ENCODE data around the gene PCDH9. TPM values are rescaled to one million over a fixed set of nuclear protein-coding genes. Genes with fewer than 3 reads are reported as not detected.

Gene PCDH9
- total RNA-seq, 2 donors from 2014 or later = 0.12 to 0.34 TPM

GRCh38 chr13:66849706-66850105 is 380.4 kb downstream of the PCDH9 start:
- H3K27me3 Mint-ChIP-seq (ENCODE audit: low read depth) = no peaks in the 10 kb centered on the region
- H3K27ac Mint-ChIP-seq = no peak overlapping the region
- H3K36me3 Mint-ChIP-seq (ENCODE audit: insufficient read depth in 2 of 2) = no peaks in the 10 kb centered on the region
- DNase-seq (no peak), ATAC-seq (replicated peaks in 1 of 2) (no peak)
- H3K9me3 Mint-ChIP-seq = peaks cover 0 to 6% of the 10 kb centered on the region in 2 donors
- H3K4me3 Mint-ChIP-seq = no peak overlapping the region
- no peaks in the 10 kb centered on the region for H3K4me1 Mint-ChIP-seq (ENCODE audit: low read depth)

- H3K27me3 Mint-ChIP-seq (ENCODE audit: low read depth) = no peaks in the 10 kb centered on the region
Measured at GRCh38 chr13:66847541-66847940, 382.6 kb downstream of the PCDH9 start.

GRCh38 chr13:66845393-66845792 is 384.7 kb downstream of the PCDH9 start:
- no peak for ATAC-seq (replicated peaks in 1 of 2)
- Mint-ChIP-seq H3K9me3 (peaks cover 2 to 5% of the 10 kb centered on the region in 2 donors), H3K27me3 (ENCODE audit: low read depth) (no peaks in the 10 kb centered on the region), H3K4me1 (ENCODE audit: low read depth) (no peaks in the 10 kb centered on the region), H3K36me3 (ENCODE audit: insufficient read depth in 2 of 2) (peaks cover 0 to 2% of the 10 kb centered on the region in 2 donors), H3K27ac (no peak overlapping the region), H3K4me3 (no peak overlapping the region)
- no peak for DNase-seq

More at GRCh38 chr13:66847541-66847940, 382.6 kb downstream of the PCDH9 start:
- ATAC-seq (replicated peaks in 1 of 2) (no peak), DNase-seq (no peak)
- Mint-ChIP-seq H3K36me3 (ENCODE audit: insufficient read depth in 2 of 2) (peaks cover 0 to 2% of the 10 kb centered on the region in 2 donors), H3K27ac (no peak overlapping the region), H3K9me3 (peaks cover 4 to 6% of the 10 kb centered on the region in 2 donors), H3K4me1 (ENCODE audit: low read depth) (no peaks in the 10 kb centered on the region), H3K4me3 (no peak overlapping the region)

GRCh38 chr13:66844933-66845332 is 385.2 kb downstream of the PCDH9 start:
- H3K9me3 Mint-ChIP-seq = peaks cover 3 to 5% of the 10 kb centered on the region in 2 donors
- DNase-seq (no peak), ATAC-seq (replicated peaks in 1 of 2) (no peak)
- H3K4me1 Mint-ChIP-seq (ENCODE audit: low read depth) = no peaks in the 10 kb centered on the region
- H3K27me3 Mint-ChIP-seq (ENCODE audit: low read depth) = no peaks in the 10 kb centered on the region
- no peak overlapping the region for H3K4me3 Mint-ChIP-seq
- peaks cover 0 to 2% of the 10 kb centered on the region in 2 donors for H3K36me3 Mint-ChIP-seq (ENCODE audit: insufficient read depth in 2 of 2)
- no peak overlapping the region for H3K27ac Mint-ChIP-seq

GRCh38 chr13:66842766-66843165 is 387.4 kb downstream of the PCDH9 start:
- Mint-ChIP-seq H3K27ac (no peak overlapping the region), H3K4me3 (no peak overlapping the region), H3K4me1 (ENCODE audit: low read depth) (no peaks in the 10 kb centered on the region), H3K27me3 (ENCODE audit: low read depth) (no peaks in the 10 kb centered on the region), H3K9me3 (peaks cover 2 to 8% of the 10 kb centered on the region in 2 donors), H3K36me3 (ENCODE audit: insufficient read depth in 2 of 2) (peaks cover 0 to 2% of the 10 kb centered on the region in 2 donors)
- ATAC-seq (replicated peaks in 1 of 2) = no peak
- no peak for DNase-seq

DNA sequence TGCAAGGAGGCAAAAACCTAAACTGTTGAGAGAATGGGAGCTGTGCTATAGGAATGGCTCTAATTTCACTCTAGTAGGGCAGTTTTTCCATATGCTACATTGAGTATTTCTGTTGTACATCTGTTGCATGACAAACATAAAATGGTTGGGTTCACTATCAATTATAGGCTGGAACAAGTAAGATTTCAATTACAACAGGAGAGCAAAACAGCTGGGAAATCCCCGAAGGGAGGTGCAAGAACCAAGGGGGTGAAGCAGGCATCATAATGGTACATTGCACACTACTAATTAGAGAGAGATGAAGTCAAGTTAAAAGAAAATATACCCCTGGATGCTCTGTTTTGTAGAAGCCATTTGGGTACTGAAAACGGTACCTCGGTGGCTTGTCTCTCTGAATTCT is 389.5 kb downstream of the PCDH9 start:
- DNase-seq (no peak), ATAC-seq (replicated peaks in 1 of 2) (no peak)
- Mint-ChIP-seq H3K9me3 (peaks cover 2 to 8% of the 10 kb centered on the region in 2 donors), H3K36me3 (ENCODE audit: insufficient read depth in 2 of 2) (peaks cover 0 to 5% of the 10 kb centered on the region in 2 donors), H3K4me1 (ENCODE audit: low read depth) (no peaks in the 10 kb centered on the region), H3K4me3 (no peak overlapping the region), H3K27ac (no peak overlapping the region), H3K27me3 (ENCODE audit: low read depth) (no peaks in the 10 kb centered on the region)

DNA sequence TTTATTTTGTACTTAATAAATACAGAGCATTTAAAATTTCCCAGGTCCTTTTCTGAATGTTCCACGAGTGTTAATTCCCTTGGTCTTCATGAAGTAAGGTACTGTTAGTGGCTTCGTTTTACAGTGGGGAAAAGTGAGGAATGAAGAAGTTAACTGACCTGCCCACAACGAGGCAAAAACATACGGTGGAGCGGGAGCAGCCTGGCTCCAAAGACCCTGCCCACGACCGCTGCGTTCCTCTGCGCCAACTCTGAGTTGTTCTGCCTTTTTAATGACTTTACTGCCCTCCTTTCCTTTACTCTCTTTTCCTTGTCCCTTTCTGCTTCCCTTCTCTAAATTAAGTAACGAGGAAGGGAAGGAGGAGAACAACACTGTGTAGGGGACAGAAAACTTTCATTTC is 392.9 kb downstream of the PCDH9 start:
- Mint-ChIP-seq H3K9me3 (peaks cover 2 to 4% of the 10 kb centered on the region in 2 donors), H3K4me1 (ENCODE audit: low read depth) (no peaks in the 10 kb centered on the region), H3K36me3 (ENCODE audit: insufficient read depth in 2 of 2) (peaks cover 0 to 3% of the 10 kb centered on the region in 2 donors), H3K27me3 (ENCODE audit: low read depth) (no peaks in the 10 kb centered on the region), H3K27ac (no peak overlapping the region), H3K4me3 (no peak overlapping the region)
- ATAC-seq (replicated peaks in 1 of 2) (no peak), DNase-seq (no peak)

DNA sequence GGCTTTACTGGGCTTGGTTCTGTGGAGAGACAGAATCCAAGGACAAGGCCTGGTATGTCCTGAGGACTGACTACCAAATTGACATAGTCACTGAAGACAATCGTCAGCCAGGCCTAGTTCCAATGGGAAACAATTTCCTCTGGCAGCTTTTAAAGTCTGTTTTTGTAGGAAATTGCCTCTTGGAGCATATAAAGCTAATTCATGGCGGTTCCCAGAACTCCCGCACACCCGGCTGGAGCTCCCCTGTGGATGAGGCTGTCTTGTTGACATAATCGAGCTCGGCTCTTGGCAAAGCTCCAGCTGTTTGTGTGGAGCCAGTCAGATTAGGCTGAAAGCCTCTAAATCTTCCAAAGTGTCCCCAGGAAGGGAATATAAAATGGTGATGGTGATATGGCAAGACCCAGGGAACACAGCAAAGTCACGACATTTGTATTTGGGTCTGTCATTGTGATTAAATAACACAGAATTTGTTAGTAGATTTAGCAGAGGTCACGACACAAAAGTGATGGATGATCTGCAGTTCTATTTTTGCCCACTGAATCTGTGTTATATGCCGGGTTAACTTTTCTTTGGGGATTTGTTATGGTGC is 395.0 kb downstream of the PCDH9 start:
- Mint-ChIP-seq H3K27ac (no peak overlapping the region), H3K4me1 (ENCODE audit: low read depth) (no peaks in the 10 kb centered on the region), H3K4me3 (no peak overlapping the region), H3K27me3 (ENCODE audit: low read depth) (no peaks in the 10 kb centered on the region), H3K36me3 (ENCODE audit: insufficient read depth in 2 of 2) (peaks cover 0 to 3% of the 10 kb centered on the region in 2 donors), H3K9me3 (peaks cover 2 to 3% of the 10 kb centered on the region in 2 donors)
- no peak for ATAC-seq (replicated peaks in 1 of 2)
- no peak for DNase-seq

DNA sequence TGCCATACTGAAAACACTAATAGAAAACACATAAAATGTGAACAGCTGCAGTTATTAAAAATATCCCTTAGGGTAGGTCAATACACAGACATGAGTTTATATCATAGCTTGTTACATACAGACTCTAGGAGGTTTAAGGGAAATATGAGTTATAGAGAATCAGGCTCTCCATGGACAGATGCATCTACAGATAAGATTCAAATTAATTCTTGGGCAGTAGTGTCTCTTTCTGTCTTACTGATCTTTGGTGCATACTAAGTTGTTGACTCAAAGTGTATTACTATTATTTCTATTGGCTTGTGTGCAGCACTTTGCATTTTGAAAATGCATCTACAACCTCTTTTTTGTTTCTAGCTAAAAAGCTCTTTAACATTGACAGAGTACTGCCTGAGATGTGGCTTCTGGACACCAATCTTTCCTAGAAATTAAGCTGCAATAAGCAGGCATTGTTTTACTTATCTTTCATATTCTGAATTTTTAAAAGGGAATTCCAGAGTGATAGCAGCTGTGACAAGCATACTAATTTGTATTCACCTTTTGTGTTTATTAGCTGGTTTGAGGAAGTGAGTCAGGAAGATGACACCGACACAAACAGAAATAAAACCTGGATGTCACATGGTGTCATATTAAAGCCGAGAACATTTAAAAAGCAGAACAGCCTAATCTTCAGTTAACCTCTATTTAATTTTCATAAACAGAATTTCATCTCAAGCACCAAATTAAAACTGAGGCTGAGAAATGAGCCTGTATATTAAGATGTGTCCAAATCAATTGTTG is 399.0 kb downstream of the PCDH9 start:
- Mint-ChIP-seq H3K27ac (no peak overlapping the region), H3K4me3 (no peak overlapping the region), H3K9me3 (peaks cover 0 to 4% of the 10 kb centered on the region in 2 donors), H3K36me3 (ENCODE audit: insufficient read depth in 2 of 2) (no peaks in the 10 kb centered on the region), H3K4me1 (ENCODE audit: low read depth) (no peaks in the 10 kb centered on the region), H3K27me3 (ENCODE audit: low read depth) (no peaks in the 10 kb centered on the region)
- ATAC-seq (replicated peaks in 1 of 2) (no peak), DNase-seq (no peak)

GRCh38 chr13:66829803-66830202 is 400.3 kb downstream of the PCDH9 start:
- Mint-ChIP-seq H3K27me3 (ENCODE audit: low read depth) (no peaks in the 10 kb centered on the region), H3K4me1 (ENCODE audit: low read depth) (no peaks in the 10 kb centered on the region), H3K9me3 (peaks cover 0 to 4% of the 10 kb centered on the region in 2 donors), H3K36me3 (ENCODE audit: insufficient read depth in 2 of 2) (no peaks in the 10 kb centered on the region), H3K4me3 (no peak overlapping the region), H3K27ac (no peak overlapping the region)
- ATAC-seq (replicated peaks in 1 of 2) (no peak), DNase-seq (no peak)

GRCh38 chr13:66826398-66826797 is 403.7 kb downstream of the PCDH9 start:
- no peak for ATAC-seq (replicated peaks in 1 of 2)
- H3K4me3 Mint-ChIP-seq = no peak overlapping the region
- H3K4me1 Mint-ChIP-seq (ENCODE audit: low read depth) = no peaks in the 10 kb centered on the region
- DNase-seq = no peak
- no peaks in the 10 kb centered on the region for H3K36me3 Mint-ChIP-seq (ENCODE audit: insufficient read depth in 2 of 2)
- no peaks in the 10 kb centered on the region for H3K27me3 Mint-ChIP-seq (ENCODE audit: low read depth)
- no peak overlapping the region for H3K27ac Mint-ChIP-seq
- peaks cover 0 to 4% of the 10 kb centered on the region in 2 donors for H3K9me3 Mint-ChIP-seq

- ATAC-seq (replicated peaks in 1 of 2) = no peak
- H3K27ac Mint-ChIP-seq = no peak overlapping the region
- no peaks in the 10 kb centered on the region for H3K9me3 Mint-ChIP-seq
- no peaks in the 10 kb centered on the region for H3K36me3 Mint-ChIP-seq (ENCODE audit: insufficient read depth in 2 of 2)
- DNase-seq = no peak
- no peaks in the 10 kb centered on the region for H3K4me1 Mint-ChIP-seq (ENCODE audit: low read depth)
- no peak overlapping the region for H3K4me3 Mint-ChIP-seq
- no peaks in the 10 kb centered on the region for H3K27me3 Mint-ChIP-seq (ENCODE audit: low read depth)
Measured at GRCh38 chr13:66821551-66821950, 408.6 kb downstream of the PCDH9 start.

GRCh38 chr13:66811455-66811854 is 418.7 kb downstream of the PCDH9 start:
- H3K27ac Mint-ChIP-seq = no peak overlapping the region
- no peaks in the 10 kb centered on the region for H3K36me3 Mint-ChIP-seq (ENCODE audit: insufficient read depth in 2 of 2)
- no peaks in the 10 kb centered on the region for H3K4me1 Mint-ChIP-seq (ENCODE audit: low read depth)
- peaks cover 3 to 4% of the 10 kb centered on the region in 2 donors for H3K9me3 Mint-ChIP-seq
- DNase-seq (no peak), ATAC-seq (replicated peaks in 1 of 2) (no peak)
- no peak overlapping the region for H3K4me3 Mint-ChIP-seq
- no peaks in the 10 kb centered on the region for H3K27me3 Mint-ChIP-seq (ENCODE audit: low read depth)
